MV-4-11 (cell line): ENCODE measurements around the gene GCG.

Experiments
- DNase-seq: peaks from one replicate; lab custom pipeline; 2025; lab: John Stamatoyannopoulos, UW

The GCG gene

DNA sequence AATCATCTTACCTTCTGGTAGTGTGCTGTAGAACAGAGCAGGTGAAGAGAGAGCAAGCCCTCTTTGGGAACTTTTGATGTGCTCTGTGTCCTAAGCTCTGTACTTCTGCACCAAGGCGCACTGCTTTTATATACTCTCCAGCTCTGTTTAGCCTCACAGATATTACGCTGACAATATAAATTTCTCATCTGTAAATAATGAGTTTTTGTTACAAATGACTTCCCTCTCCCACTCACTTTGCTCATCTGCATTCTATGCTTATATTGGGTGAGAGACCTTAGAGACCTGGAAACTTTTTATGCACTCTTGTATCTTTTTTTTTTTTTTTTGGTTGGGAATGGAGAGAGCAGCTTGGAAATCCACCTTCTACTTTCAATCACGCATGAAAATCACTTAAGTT, at the start of gene GCG:
TSS of gene GCG (minus strand) at position 101 of the 400 bp plus-strand sequence. CDS start 3,069 bp downstream, outside the sequence.
- DNase-seq = no peak

DNA sequence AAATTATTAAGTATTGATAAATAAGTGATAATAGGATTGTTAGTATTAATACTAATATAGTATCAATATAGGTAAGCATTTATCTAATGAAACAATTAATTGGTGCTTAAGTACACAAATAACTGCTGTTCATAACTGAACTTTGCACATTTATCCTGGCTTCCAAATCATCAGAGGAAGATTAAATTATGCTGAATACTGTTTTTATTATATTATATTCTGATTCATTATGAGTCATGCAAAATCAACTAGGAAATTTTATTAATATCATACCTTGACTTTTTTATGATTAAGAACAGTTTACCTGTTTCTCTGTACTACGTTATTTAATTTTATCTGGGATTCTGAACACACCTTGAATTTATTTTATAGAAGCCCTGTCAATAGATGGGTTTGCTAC, 48.6 kb upstream of the GCG start:
- no peak for DNase-seq

DNA sequence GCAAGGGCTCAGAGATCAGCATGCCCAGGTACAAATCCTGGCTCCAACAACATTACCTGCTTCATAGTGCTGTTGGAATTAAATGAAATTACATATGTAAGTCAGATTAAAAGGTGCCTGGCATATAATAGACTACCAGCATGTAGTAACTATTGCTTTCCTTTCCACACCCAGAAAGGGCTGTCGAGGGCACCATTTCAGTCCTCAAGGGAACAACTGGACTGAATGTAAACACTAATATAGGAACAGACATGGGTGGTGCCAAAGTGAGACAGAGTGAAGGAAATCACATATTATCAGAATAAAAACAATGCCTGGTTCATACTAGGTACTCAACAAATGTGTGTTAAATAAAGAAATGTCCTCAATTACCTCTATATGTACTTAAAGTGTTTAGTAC, 47.9 kb upstream of the GCG start:
- no peak for DNase-seq

DNA sequence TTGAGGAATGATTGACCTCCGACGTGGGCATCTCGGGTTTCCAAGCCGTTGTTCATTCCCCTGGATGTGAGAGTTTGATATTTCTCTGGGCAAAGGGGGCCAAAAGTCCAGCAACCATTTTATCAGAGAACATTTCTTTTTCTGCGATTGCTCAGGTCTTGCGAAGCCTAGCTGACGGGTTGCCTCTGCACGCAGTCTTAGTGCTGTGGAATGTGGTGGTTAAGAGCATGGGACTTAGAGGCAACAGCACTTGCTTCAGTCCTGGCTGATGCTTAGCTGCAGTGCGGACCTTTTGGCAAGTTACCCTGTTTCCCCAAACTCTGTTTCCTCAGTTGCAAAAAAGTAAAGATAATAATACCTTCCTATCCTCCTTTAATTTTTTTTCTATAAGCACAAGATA, 46.2 kb upstream of the GCG start:
- DNase-seq = no peak

DNA sequence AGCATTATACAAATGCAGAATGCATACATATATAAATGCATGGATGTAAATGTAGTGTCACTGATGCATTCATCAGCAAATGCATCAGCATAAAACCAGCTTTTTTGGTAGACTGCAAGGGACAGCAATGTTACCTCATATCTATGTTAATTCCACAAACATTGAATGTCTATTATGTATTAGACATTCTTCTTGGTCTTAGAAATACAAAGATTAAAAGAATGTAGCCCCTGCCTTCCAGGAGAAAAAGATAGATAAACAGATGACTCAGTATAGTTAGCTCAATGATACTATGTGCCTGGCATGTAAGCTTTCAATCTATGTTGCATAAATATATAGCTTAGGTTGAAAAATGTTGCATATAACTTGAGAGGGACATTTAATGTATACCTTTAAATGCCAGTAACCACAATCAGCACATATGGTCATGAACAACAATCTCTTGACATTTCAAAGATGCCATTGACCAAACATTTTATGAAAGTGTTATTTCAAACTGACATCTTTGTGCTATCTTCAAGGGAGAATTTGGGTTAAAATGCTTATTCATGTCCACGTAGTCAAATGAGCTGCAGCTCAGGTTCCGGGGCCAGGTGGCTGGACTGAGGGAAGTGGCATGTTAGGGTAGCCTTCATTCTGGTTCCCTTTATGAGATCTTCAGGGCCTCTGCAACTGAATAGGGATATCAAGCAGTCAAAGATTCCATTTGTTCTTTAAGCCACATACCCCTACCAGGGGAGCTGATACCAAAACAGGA, 45.2 kb upstream of the GCG start:
- no peak for DNase-seq

DNA sequence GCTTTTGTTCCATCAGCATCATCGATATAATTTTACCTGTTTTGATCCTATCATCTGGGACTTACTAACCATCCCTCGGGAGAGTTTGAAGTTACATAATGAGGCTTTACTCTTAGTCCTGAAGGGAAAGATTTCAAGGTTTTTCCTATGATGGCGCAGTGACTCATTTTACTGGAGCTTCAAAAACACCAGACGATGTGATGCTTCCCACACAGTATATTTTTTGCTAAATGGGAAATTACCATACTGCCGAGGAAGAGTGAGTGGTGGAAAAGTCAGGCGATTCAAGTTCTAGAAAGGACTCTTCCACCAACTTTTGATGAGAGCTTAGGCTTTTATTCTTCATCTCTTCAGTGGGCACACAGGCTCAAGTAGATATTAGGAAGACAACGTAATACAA, 44.6 kb upstream of the GCG start:
- no peak for DNase-seq

DNA sequence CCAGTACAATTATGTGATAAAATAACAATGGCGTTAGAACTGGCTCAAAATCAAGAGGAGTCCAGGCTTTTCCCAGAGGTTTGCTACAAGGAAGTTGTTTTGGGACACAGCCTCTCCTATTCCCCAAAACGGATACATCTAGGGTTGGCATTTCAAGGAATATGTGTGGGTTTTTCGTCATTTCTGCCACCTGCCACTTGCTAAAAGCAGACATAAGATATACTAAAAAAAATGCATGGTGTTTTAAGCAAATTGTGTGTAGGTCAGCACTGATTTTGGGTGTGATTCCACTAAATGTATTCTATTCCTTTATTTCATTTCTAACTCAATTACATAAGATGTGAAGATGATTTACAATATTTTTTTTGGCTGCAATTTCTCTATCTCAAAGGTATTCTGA, 36.4 kb upstream of the GCG start:
- no peak for DNase-seq

DNA sequence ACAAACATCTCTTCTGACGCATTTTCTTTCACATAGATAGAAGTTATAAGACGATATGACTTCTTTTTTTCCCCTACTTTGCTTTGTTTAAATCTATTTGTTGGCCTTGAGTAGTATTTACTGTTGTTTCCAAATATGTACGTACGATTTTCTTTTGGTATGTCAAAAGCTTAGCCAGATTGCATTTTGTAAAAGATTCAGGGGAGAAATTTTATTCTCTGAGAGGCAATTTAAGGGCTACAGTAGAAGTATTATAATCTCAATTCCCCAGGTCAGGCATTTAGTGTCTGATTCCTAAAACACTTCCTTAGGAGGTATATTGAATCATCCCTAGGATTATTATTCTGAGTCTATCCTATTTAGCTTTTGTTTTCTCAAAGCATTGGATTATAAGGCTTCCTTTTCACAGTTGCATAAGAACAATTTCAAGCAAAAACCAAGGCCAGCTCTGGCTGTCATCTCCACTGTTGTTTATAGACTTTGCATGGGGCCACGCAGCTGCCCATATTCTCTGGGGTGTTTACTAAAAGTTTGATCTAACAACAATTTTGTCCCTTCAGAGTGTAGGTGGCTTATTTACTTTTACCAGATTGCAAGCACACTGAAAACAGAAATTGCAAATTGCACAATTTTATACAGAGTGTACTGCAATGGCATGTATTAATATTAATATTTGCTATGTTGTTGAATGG, 33.6 kb upstream of the GCG start:
- no peak for DNase-seq

DNA sequence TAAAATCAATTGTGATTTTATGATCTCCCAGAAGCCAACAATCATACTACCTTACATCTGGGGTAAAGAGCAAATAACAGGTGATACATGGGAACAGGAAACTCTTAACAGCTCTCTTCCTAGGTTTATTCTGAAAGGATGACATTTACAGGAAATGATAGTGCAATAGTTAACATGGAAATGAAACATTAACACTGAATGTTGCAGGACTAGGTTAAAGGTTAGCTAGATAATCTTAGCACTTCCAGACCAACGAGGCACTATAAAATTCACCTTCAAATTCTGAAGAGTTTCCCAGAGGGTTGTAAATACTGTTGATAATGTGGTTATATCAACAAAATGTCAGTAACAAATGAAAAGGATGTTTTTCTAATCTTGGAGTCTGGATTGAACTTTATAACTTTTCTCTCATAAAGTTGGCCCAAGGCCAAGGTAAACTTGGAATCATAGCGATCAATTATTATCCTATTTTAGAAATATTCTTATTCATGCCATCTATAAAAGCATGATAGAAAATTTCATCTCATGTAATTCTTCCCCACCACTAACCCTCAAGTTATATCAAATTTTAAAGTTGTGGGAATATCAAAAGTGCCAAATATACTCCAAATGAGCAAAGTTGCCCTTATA, 32.9 kb upstream of the GCG start:
- DNase-seq = no peak

DNA sequence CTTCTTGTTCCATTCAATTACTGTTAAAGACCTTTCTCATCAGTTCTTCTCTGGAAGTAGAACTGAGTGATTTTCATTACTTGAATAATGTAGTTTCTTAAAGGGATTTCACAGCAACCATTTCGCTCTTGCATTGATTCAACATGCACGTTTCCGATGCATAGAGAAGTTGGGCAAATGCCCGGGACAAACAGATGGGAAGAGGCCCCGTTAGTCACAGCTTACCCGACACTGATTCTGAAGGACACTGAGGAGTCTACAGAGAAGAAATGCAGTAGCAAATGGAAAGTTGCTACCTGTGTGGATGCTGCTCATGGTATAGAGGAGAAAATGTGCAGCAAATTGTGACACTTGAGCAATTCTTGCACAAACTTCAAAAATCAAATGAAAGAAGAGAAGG, 32.3 kb upstream of the GCG start:
- no peak for DNase-seq

DNA sequence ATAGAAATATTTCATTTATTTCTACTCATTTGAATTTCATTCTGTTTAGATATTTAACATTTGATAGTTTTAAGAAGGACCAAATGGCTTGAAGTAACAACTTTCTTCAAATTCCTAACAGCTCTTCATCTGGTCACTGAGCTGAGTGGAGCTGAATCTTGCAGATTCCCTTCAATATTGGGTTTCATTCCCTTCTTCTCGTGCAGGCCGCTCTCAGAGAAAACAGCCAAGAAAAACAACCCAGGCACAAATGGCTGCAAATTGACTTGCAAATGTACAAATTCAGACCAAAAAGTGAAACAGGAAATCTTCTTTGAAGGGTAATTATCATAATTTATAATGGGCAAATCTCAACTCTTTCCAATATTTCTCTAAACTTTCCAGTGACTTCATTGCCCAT, 30.3 kb upstream of the GCG start:
- no peak for DNase-seq

DNA sequence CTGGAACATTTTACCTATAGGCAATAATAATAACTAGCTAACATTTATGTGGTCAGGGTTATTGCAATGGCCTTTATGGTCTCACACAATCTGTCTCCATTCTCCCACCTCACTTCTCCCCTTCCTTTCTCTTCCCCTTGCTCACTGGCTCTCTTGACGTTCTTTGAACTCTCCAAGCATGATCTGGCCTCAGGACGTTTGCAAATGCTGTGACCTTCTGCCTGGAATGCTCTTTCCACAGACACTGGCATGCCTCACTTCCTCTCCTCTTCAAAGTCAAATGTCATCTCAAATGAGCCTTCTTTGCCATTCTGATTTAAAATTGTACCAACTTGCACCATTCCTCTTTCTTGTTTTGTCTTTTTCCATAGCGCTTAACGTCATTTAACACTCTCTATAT, 25.3 kb upstream of the GCG start:
- no peak for DNase-seq

DNA sequence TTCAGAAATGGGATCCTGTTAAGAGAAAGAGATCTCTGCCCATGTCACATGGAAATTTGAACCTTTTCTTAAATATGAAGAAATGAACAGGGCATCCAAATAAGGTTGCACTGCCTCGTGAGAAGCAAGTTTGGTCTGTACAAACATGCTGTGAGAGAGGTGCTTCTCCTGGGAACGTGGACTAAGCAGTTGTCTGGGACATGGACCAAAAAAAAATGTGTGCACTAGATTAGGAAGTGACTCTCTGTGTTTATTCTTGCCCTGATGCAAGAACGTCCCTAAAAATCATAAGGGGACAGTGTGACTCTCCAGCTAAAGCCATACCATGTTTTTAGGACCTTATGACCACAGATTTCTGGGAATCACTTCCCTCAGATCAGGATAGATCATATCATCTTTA, 23.7 kb upstream of the GCG start:
- DNase-seq = no peak

DNA sequence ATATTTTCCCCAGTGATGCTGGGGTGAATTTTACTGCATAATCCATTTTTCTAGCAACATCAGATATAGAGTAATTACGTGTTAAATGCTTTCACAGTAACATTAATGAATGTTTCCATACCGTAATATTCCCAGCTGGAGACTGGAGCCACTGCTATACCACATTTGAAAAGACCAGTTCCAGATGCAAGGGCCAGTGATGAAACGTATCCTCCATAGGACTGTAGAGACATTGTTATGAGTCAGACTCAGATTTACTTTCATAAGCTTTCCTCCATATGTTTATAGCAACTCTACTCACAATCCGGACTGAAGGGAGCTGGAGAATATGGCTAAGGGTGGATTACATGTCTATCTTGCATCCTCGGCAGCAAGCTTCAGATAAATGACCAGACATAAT, 22.7 kb upstream of the GCG start:
- DNase-seq = no peak

DNA sequence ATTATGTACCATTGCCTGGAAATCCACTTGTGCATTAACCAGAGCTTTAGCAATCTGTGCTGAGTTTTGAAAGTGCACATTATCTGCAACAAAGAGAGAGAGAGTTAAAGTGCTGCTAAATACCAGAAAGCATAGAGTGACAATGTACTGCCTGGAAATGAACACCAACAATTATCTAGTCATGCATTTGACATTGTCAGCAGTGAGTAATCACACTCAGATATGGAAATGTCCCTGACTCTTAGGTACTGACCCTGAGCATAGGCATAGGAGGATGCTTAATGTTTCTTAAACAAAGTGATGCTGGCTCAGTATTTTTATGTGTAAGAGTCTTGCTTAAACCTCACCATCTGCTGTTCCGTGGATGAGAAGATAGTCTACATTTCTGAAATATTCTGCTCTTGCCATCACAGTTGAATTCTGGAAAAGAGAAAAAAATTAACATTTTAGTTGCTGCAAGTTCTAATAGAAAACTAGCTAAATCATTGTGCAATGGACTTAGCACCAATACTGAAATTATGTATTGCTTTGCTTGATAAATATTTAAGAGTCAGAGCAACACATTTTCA, 20.8 kb upstream of the GCG start:
- DNase-seq = no peak

DNA sequence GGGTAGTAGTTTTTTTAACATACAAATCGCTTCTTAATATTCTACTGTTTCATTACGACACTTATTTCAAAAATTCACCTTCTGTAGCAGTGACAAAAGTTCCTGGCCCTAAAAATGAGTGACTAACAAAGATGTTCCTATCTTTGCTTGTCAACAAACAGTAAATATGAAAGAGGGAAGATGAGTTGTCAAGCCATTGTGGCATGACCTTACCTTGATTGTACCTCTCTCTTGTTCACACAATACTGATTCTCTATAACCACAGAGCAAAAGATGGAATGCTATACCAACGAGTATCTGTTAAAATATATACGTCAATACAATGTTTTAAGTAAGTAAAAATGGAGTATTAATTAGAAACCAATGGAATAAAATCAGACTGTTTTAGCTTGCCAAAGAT, 14.7 kb upstream of the GCG start:
- no peak for DNase-seq

DNA sequence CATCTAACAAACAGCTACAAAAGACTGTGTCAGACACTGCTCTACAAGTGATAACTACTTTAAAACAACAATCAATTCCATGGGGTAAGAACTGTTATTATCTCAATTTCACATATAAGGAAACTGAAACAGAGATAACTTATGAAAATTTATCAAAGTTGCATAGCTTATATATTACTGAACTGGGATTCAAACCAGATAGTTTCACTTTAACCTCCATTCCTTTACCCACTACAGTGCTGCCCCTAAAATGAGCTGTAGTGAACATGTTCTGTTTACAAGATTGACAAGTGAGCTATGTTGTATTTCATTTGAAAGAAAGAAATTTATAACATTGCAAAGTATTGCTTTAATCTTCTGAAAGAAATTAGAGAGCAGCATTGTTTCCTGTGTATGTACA, 14.1 kb upstream of the GCG start:
- no peak for DNase-seq

DNA sequence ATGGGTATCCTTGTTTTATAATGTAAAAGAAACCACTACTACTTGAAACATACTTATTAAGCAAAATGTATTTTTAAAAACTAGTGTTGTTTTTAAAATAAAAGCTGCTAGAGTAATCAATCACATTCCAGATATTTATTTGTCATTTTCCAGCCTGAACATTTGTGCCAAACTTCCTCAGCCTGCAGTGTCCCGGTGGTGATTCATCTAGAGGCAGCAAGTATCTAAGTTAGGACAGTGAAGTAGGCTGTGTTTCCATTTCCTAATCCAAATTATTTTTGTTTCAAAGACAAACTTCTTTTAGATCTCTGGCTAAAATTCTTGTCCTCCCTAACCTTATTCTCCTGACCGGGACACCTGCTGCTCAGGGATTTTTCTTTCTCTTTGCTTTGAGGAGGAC, 12.8 kb upstream of the GCG start:
- DNase-seq = no peak

DNA sequence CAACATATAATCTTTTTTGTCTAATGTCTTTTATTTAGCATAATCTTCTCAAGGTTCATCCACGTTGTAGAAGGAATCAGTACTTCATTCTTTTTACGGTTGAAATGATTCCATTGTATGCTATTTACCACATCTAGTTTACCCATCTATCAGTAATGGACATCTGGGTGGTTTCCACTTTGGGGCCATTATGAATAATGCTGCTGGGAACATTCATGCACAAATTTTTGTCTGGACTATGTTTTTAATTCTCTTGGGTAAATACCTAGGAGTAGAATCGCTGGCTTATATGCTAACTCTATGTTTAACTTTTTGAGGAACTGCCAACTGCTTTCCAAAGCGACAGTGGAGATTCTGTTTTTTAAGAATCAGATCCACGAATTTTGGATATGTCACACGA, 7.4 kb upstream of the GCG start:
- no peak for DNase-seq

DNA sequence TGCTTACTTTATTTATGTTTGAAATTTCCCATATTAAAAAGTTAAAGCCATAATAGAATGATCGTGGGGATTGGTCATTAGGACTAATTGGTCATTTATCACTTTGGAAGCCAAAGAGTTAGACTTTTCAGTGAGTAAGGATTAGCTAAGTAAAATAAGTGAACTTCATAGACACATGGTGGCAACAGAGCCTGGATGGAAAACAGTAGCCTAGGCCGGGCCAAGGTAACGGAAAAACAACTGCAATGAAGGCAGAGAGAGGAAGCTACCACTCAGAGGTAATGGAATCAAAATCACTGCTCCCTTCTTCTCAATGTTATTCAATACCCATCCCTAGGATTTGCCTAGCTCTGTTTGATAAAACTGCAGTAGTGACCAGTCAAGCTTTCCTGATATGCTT, 4.1 kb upstream of the GCG start:
- no peak for DNase-seq

DNA sequence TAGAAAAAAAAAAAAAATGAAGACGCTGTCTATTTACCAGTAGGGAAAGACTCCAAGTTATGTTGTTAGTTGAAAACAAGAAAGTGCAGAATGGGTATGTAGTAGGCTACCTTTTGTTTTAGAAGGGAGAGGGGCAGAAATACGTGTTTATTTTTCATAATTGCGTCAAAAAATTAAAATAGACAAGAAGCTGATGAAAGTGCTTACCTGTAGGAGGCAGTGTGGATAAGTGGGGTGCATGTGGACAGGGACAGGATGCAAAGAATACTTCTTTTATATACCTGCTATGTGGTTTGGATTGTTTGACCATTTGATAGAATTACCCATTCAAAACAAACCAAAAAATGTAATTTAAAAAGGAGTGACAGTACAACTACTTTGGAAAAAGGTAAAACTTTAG, 3.0 kb upstream of the GCG start:
- no peak for DNase-seq

DNA sequence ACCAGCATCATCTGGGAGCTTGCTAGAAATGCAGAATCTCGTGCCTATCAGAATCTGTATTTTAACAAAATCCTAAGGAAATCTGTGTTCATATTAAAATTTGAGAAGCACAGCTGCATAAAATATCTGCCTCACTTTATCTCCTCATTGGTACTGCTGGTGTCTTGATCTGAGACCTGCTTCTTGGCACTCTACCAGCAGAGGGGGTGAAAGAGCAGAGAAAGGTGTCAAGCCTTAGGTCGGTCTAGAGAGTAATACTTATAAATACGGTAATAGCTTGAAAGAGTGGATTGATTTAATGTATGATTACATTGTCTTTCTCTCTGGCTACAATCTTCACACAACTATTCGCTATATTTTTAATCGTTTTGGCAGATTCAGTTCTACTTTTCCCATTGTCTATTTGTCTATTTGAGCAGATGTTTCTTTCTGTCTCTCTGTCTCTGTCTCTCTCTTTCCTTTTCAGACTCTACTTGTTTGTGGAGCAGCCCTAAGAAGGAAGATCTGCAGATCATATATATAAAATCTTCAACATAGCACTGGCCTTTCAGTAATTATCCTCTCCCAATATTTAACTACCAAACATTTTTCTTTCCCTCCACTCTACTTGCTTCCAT, 1.7 kb upstream of the GCG start:
- peak; percentile 44 for DNase-seq

DNA sequence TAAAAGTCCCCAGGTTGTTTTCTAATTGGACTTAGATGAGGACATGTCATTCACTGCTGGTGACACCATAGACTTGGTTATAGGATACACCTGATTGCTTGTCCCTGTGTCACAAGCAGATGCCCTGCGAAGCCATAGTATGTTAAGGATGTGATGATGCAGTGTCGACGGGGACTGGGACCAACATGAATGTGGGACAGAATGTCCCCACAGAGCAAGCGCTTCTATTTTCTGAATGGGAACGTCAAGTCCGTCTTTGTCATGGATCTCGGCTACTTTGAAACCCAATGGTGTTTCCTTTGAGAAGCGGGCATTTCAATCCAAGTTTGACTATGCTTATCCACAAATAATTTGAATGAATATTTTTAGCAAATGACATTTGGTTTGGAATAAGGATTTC, 2.1 kb downstream of the GCG start:
- DNase-seq = no peak
